ENCODE measurements around the gene HECA.
"Not testable (repeated sequence)": the region's sequence is repeated elsewhere in the genome, so short reads cannot be mapped to it uniquely, and the experiment has no call there.

HECA gene

GRCh38 chr6:139205843-139206242, 71.0 kb downstream of the HECA start:
- DNase-seq (ENCODE audit: low spot score) = no peak

GRCh38 chr6:139210766-139211165, 75.9 kb downstream of the HECA start:
- not testable (repeated sequence) for DNase-seq (ENCODE audit: low spot score)

GRCh38 chr6:139212460-139212859, 77.6 kb downstream of the HECA start:
- not testable (repeated sequence) for DNase-seq (ENCODE audit: low spot score)

GRCh38 chr6:139219271-139219729, 84.4 kb downstream of the HECA start:
- peak; percentile 89 for DNase-seq (ENCODE audit: low spot score)

GRCh38 chr6:139219746-139220145, 84.9 kb downstream of the HECA start:
- DNase-seq (ENCODE audit: low spot score) = no peak

- not testable (repeated sequence) for DNase-seq (ENCODE audit: low spot score)
Observed at GRCh38 chr6:139228387-139228786, 93.5 kb downstream of the HECA start.

Measured in iPS-NIHi11 (cell line).